HCT116 (cell line): ENCODE results near the gene SEMA5A. TPM values are rescaled to one million over a fixed set of nuclear protein-coding genes. Genes with fewer than 3 reads are reported as not detected.

Source experiments
- ATAC-seq: fragments of 200-7000 bp; cut with Tn5 transposase; 2 replicates; pipeline ENCODE4 v1.9.1; 2020; ENCODE audit warnings: mild to moderate bottlenecking, moderate library complexity
- BruUV-seq: library from RNA; stranded (reverse); fragments of 400-500 nt; replicated peaks from 2 replicates; lab custom pipeline; 2021; lab: Mats Ljungman, UMichigan
- CTCF ChIA-PET: fragments of 300-600 bp; sonication (Branson Sonifier 250); formaldehyde crosslinking; loops from one replicate; lab custom pipeline; 2021; ENCODE audit warnings: antibody characterized with exemption; lab: Charles Lee
- POLR2A ChIA-PET: fragments of 300-600, 350-600 bp; sonication (Branson Sonifier 250); formaldehyde crosslinking; loops from one replicate; lab custom pipeline; 2021; ENCODE audit warnings: antibody characterized with exemption; lab: Charles Lee
- RAD21 ChIA-PET, 2 experiments: fragments of 300-600 bp; sonication (Branson Sonifier 250); formaldehyde crosslinking; loops; one replicate each; lab custom pipeline; 2023; ENCODE audit warnings: low total read pairs in 2 of 2; ENCODE audit not compliant: uncharacterized antibody in 2 of 2, unreplicated experiment in 2 of 2, low non-redundant PET in 1 of 2; lab: Charles Lee
- DNase-seq: peaks from one replicate; pipeline ENCODE4 v3.0.0-alpha.2; 2010; ENCODE audit warnings: low read depth, low spot score
- H2AFZ ChIP-seq: fragments of 200-600 bp; shearing (Covaris generic), sonication (generic); 2 replicates; pipeline ENCODE4 v1.6.1; 2017; ENCODE audit warnings: low read depth, mixed run types, mixed read lengths, antibody characterized with exemption, low read length; ENCODE audit not compliant: poor library complexity, severe bottlenecking
- H3K27ac ChIP-seq: 2 replicates; pipeline ENCODE4 v1.5.1; 2012; ENCODE audit warnings: low read depth, low read length
- H3K27me3 ChIP-seq: fragments of 200-600 bp; sonication (generic); 2 replicates; pipeline ENCODE4 v1.6.1; 2016; ENCODE audit warnings: mixed run types, low read length, mixed read lengths; ENCODE audit not compliant: insufficient read depth
- H3K36me3 ChIP-seq, 2 experiments: fragments of 200-500 bp in 1 of 2; fragments of 200-600 bp in 1 of 2; sonication (Bioruptor generic) in 1 of 2; sonication (generic) in 1 of 2; 2 replicates each; pipeline versions ENCODE4 v1.5.1 to v1.6.1; 2014 to 2016; ENCODE audit warnings: low read length in 2 of 2, inconsistent platforms in 1 of 2, mixed read lengths in 1 of 2, mixed run types in 1 of 2; ENCODE audit not compliant: insufficient read depth in 2 of 2, control insufficient read depth in 1 of 2
- H3K4me1 ChIP-seq, 2 experiments: fragments of 200-600 bp in 1 of 2; sonication (generic) in 1 of 2; 2 replicates each; pipeline versions ENCODE4 v1.5.1 to v1.6.1; 2012 to 2017; ENCODE audit warnings: low read length in 2 of 2, inconsistent platforms in 1 of 2, mild to moderate bottlenecking in 1 of 2, mixed read lengths in 1 of 2, mixed run types in 1 of 2, moderate library complexity in 1 of 2; ENCODE audit not compliant: insufficient read depth in 2 of 2, control insufficient read depth in 1 of 2
- H3K4me2 ChIP-seq: fragments of 200-600 bp; sonication (generic); 2 replicates; pipeline ENCODE4 v1.6.1; 2017; ENCODE audit warnings: mixed run types, low read length, mixed read lengths
- H3K4me3 ChIP-seq, 2 experiments: fragments of 200-600 bp in 1 of 2; sonication (generic) in 1 of 2; replicated peaks in 1 of 2; 2 replicates each; pipeline ENCODE4 v1.5.1; 2011 to 2016; ENCODE audit warnings: low read length in 2 of 2, control low read depth in 1 of 2, low read depth in 1 of 2, mild to moderate bottlenecking in 1 of 2, mixed read lengths in 1 of 2, mixed run types in 1 of 2
- H3K79me2 ChIP-seq: fragments of 200-600 bp; sonication (generic); 2 replicates; pipeline ENCODE4 v1.6.1; 2017; ENCODE audit warnings: mild to moderate bottlenecking, mixed run types, low read length, moderate library complexity, mixed read lengths; ENCODE audit not compliant: insufficient read depth
- H3K9ac ChIP-seq: fragments of 200-600 bp; sonication (generic); 2 replicates; pipeline ENCODE4 v1.6.1; 2016; ENCODE audit warnings: low read length, mixed read lengths
- H3K9me2 ChIP-seq: fragments of 200-600 bp; sonication (generic), shearing (Covaris generic); 2 replicates; pipeline ENCODE4 v1.6.1; 2017; ENCODE audit warnings: mixed run types, mild to moderate bottlenecking, moderate library complexity; ENCODE audit not compliant: insufficient read depth
- H3K9me3 ChIP-seq, 2 experiments: fragments of 200-500 bp in 1 of 2; fragments of 200-600 bp in 1 of 2; sonication (Bioruptor generic) in 1 of 2; sonication (generic) in 1 of 2; 2 replicates each; pipeline ENCODE4 v1.6.1; 2014 to 2017; ENCODE audit warnings: low read length in 2 of 2, mixed read lengths in 2 of 2, inconsistent platforms in 1 of 2, low read depth in 1 of 2, mild to moderate bottlenecking in 1 of 2, mixed run types in 1 of 2, moderate library complexity in 1 of 2; ENCODE audit not compliant: control insufficient read depth in 1 of 2, insufficient read depth in 1 of 2
- H4K20me1 ChIP-seq: fragments of 200-600 bp; sonication (generic), shearing (Covaris generic); 2 replicates; pipeline ENCODE4 v1.6.1; 2017; ENCODE audit warnings: mixed run types, mild to moderate bottlenecking, moderate library complexity; ENCODE audit not compliant: insufficient read depth
- CBX3 ChIP-seq: IDR thresholded peaks from 2 replicates; pipeline ENCODE4 v1.6.1; 2012; ENCODE audit warnings: low read depth
- CEBPB ChIP-seq: IDR thresholded peaks from 2 replicates; pipeline ENCODE4 v1.6.1; 2012; ENCODE audit warnings: low read depth
- EGR1 ChIP-seq: IDR thresholded peaks from 2 replicates; pipeline ENCODE4 v1.6.1; 2012; ENCODE audit warnings: low read depth
- EZH2 ChIP-seq: fragments of 200-600 bp; sonication (generic); IDR thresholded peaks from 2 replicates; pipeline ENCODE4 v1.6.1; 2017; ENCODE audit warnings: antibody characterized with exemption, mixed run types
- EZH2phosphoT487 ChIP-seq: fragments of 200-600 bp; IDR thresholded peaks from 2 replicates; pipeline ENCODE4 v1.6.1; 2018; ENCODE audit warnings: antibody characterized with exemption, borderline replicate concordance
- FOSL1 ChIP-seq: IDR thresholded peaks from 2 replicates; pipeline ENCODE4 v1.6.1; 2012; ENCODE audit warnings: low read depth
- SRF ChIP-seq: IDR thresholded peaks from 2 replicates; pipeline ENCODE4 v1.6.1; 2012; ENCODE audit warnings: low read depth
- ZFX ChIP-seq: fragments of 450-650 bp; IDR thresholded peaks from 2 replicates; pipeline ENCODE4 v1.6.1; 2017
- ZNF274 ChIP-seq: fragments of 200-500 bp; sonication (Bioruptor generic); IDR thresholded peaks from 2 replicates; pipeline ENCODE4 v1.6.1; 2014; ENCODE audit warnings: mild to moderate bottlenecking, low read depth, low read length, inconsistent platforms
- intact Hi-C: fragments of 100-400 bp; cut with micrococcal nuclease; formaldehyde crosslinking; loops from 2 replicates; pipeline ENCODE4 v1.10.0; 2022
- total RNA-seq: library from RNA; stranded (reverse); gene quantifications from one replicate; pipeline ENCODE4 v1.2.1, GENCODE V29; 2021; ENCODE audit not compliant: unreplicated experiment
- TF ChIP-seq, protein P1 (sequence below): IDR thresholded peaks from 2 replicates; pipeline ENCODE4 v1.6.1; 2011; ENCODE audit warnings: mild to moderate bottlenecking, low read length, moderate library complexity; ENCODE audit not compliant: insufficient replicate concordance; ENCODE audit errors: extremely low read depth
- TF ChIP-seq, protein P2 (sequence below): IDR thresholded peaks from 2 replicates; pipeline ENCODE4 v1.6.1; 2012

Gene SEMA5A
- total RNA-seq, 1 experiment from 2014 or later: 0.02 TPM

DNA sequence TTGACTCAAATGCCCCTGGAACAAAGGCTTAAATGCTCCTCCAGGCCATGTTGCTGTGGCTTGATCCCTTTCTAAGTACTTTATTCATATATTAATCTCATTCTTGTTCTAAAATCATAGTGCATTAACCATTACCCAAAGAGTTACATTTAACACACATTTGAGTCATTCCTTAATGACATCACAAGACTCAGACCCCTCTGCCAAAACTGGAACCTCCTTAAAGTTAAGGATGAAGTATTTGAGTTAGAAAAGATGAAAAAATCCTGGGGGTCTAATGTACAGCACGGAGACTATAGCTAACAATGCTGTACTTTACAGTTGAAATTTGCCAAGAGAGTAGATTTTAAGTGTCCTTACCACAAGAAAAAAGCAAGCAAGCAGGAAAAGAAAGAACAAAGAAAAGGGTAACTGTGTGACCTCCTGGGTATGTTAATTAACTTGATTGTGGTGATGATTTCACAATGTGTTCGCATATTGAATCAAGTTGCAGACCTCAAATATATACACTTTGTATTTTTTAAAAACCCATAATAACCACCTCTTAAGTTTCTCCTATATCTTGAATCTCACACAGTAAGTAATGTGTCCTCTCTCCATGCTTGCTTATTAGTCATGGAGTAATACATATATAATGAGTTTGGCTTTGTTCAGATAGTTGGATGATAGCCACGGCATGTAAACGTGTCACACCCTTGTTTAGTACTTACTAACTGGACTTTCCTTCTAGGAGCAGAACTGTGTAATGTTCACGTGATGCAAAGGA is 376.9 kb downstream of the SEMA5A start:
- H3K4me3 ChIP-seq: no peak overlapping the region
- no TSS peak for BruUV-seq
- RAD21 ChIA-PET: no interaction called here
- no peak overlapping the region for H3K27ac ChIP-seq
- H3K4me1 ChIP-seq: no peaks in the 10 kb centered on the region
- H3K9ac ChIP-seq: no peak overlapping the region
- H3K27me3 ChIP-seq: no peaks in the 10 kb centered on the region
- DNase-seq (no peak), ATAC-seq (no peak)
- no peak overlapping the region for H3K4me2 ChIP-seq
- peaks cover 0 to 15% of the 10 kb centered on the region in 2 experiments; a peak in 2 of 4 replicates for H3K9me3 ChIP-seq
- POLR2A ChIA-PET: no interaction called here
- TF ChIP-seq, protein P1, sequence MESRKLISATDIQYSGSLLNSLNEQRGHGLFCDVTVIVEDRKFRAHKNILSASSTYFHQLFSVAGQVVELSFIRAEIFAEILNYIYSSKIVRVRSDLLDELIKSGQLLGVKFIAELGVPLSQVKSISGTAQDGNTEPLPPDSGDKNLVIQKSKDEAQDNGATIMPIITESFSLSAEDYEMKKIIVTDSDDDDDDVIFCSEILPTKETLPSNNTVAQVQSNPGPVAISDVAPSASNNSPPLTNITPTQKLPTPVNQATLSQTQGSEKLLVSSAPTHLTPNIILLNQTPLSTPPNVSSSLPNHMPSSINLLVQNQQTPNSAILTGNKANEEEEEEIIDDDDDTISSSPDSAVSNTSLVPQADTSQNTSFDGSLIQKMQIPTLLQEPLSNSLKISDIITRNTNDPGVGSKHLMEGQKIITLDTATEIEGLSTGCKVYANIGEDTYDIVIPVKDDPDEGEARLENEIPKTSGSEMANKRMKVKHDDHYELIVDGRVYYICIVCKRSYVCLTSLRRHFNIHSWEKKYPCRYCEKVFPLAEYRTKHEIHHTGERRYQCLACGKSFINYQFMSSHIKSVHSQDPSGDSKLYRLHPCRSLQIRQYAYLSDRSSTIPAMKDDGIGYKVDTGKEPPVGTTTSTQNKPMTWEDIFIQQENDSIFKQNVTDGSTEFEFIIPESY: no peak
- TF ChIP-seq, protein P2, sequence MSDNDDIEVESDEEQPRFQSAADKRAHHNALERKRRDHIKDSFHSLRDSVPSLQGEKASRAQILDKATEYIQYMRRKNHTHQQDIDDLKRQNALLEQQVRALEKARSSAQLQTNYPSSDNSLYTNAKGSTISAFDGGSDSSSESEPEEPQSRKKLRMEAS: no peak
- TF ChIP-seq ZFX (no peak), CEBPB (no peak), FOSL1 (no peak), EZH2phosphoT487 (no peak), CBX3 (no peak), EGR1 (no peak), ZNF274 (no peak), EZH2 (no peak), SRF (no peak)
- H3K9me2 ChIP-seq: no peaks in the 10 kb centered on the region
- intact Hi-C loops: no loop called here
- H3K36me3 ChIP-seq: no peaks in the 10 kb centered on the region
- no peaks in the 10 kb centered on the region for H4K20me1 ChIP-seq
- H3K79me2 ChIP-seq: no peaks in the 10 kb centered on the region
- CTCF ChIA-PET: no interaction called here
- no peak overlapping the region for H2AFZ ChIP-seq
